Colonic mucosa (tissue), 4 donors: ENCODE measurements around the gene RAB35. TPM values are rescaled to one million over a fixed set of nuclear protein-coding genes. Genes with fewer than 3 reads are reported as not detected.

ENCODE experiments used
- DNase-seq: peaks from one replicate; pipeline ENCODE4 v3.0.0-alpha.2; 2020
- H3K27ac ChIP-seq: fragments of 200-600 bp; one replicate; pipeline ENCODE4 v1.8.0; 2021
- H3K27me3 ChIP-seq: fragments of 200-600 bp; one replicate; pipeline ENCODE4 v1.8.0; 2021
- H3K36me3 ChIP-seq: fragments of 200-600 bp; one replicate; pipeline ENCODE4 v1.8.0; 2021
- H3K4me1 ChIP-seq: fragments of 200-600 bp; one replicate; pipeline ENCODE4 v1.8.0; 2021; ENCODE audit warnings: mild to moderate bottlenecking
- H3K4me3 ChIP-seq: fragments of 200-600 bp; one replicate; pipeline ENCODE4 v1.8.0; 2021
- H3K9ac ChIP-seq, 2 donors: one replicate each; pipeline ENCODE4 v1.7.0; 2013; ENCODE audit warnings: control low read depth in 2 of 2, low read depth in 2 of 2, low read length in 2 of 2
- H3K9me3 ChIP-seq: fragments of 200-600 bp; one replicate; pipeline ENCODE4 v1.8.0; 2021
- CTCF ChIP-seq: fragments of 200-600 bp; IDR thresholded peaks from one replicate; pipeline ENCODE4 v1.8.0; 2022; ENCODE audit warnings: antibody characterized with exemption, mild to moderate bottlenecking
- intact Hi-C: fragments of 100-400 bp; cut with DNase I; formaldehyde crosslinking; loops from one replicate; pipeline ENCODE4 v1.14.1; 2022
- total RNA-seq, 2 donors: library from RNA; stranded (reverse); fragmentation: NEBNext Ultra II Directional in 1 of 2; extraction: Animal tissue kit (Norgen Biotek cat#: 25700) in 1 of 2; gene quantifications; one replicate each; pipeline ENCODE4 v1.2.1, GENCODE V29; 2021
- donor health status: healthy.
- donor health status: DM: no; HTN: no; CAD: no.
- donor health status: DM: no; HTN: no; CAD: no.

Gene RAB35
- total RNA-seq, 2 donors from 2014 or later: 46.4 to 61.9 TPM

GRCh38 chr12:120140603-120141002, 24.1 kb upstream of the RAB35 start:
- no peak for TF ChIP-seq CTCF
- Histone ChIP-seq H3K4me1 (no peaks in the 10 kb centered on the region), H3K9me3 (no peaks in the 10 kb centered on the region), H3K36me3 (peaks cover 39% of the 10 kb centered on the region), H3K9ac (no peak overlapping the region), H3K27ac (no peak overlapping the region), H3K27me3 (no peaks in the 10 kb centered on the region), H3K4me3 (no peak overlapping the region)
- intact Hi-C loops: no loop called here
- no peak for DNase-seq

DNA sequence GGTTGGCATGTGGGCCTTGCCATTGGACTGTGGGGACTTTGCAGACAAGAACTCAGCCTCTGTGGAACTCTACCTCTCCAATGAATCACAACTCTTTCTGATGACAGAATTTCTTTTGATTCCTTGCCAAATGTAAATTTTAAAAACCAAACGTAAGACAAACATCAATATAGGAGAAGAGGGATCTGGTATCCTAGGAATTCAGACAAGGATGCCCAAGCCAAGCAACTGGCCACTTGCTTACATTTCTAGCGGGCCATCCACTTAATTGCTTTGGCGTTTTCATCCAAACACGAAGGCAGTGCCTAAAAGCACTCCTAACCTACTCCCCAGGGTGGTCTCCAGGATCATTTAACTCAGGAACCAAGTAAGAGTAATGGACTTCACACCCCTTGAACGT, 23.4 kb upstream of the RAB35 start:
- H3K4me1 ChIP-seq: no peaks in the 10 kb centered on the region
- no peaks in the 10 kb centered on the region for H3K27me3 ChIP-seq
- H3K9me3 ChIP-seq: no peaks in the 10 kb centered on the region
- intact Hi-C loops: no loop called here
- no peak for DNase-seq
- no peak overlapping the region for H3K4me3 ChIP-seq
- no peak overlapping the region for H3K27ac ChIP-seq
- H3K36me3 ChIP-seq: peaks cover 38% of the 10 kb centered on the region
- no peak for TF ChIP-seq CTCF
- no peak overlapping the region for H3K9ac ChIP-seq

- no peak for DNase-seq
- Histone ChIP-seq H3K9ac (no peak overlapping the region), H3K4me3 (no peak overlapping the region), H3K27ac (no peak overlapping the region), H3K27me3 (no peaks in the 10 kb centered on the region), H3K9me3 (no peaks in the 10 kb centered on the region), H3K36me3 (peaks cover 39% of the 10 kb centered on the region), H3K4me1 (no peaks in the 10 kb centered on the region)
- intact Hi-C loops: no loop called here
- no peak for TF ChIP-seq CTCF
Measured at GRCh38 chr12:120138366-120138765, 21.8 kb upstream of the RAB35 start.

GRCh38 chr12:120137833-120138232, 21.3 kb upstream of the RAB35 start:
- Histone ChIP-seq H3K27ac (no peak overlapping the region), H3K9me3 (no peaks in the 10 kb centered on the region), H3K4me3 (no peak overlapping the region), H3K27me3 (no peaks in the 10 kb centered on the region), H3K9ac (no peak overlapping the region), H3K36me3 (peaks cover 39% of the 10 kb centered on the region), H3K4me1 (no peaks in the 10 kb centered on the region)
- no peak for DNase-seq
- intact Hi-C loops: no loop called here
- no peak for TF ChIP-seq CTCF

GRCh38 chr12:120136093-120136770, 19.7 kb upstream of the RAB35 start:
- H3K36me3 ChIP-seq: peaks cover 34% of the 10 kb centered on the region
- no peaks in the 10 kb centered on the region for H3K27me3 ChIP-seq
- DNase-seq: no peak
- H3K9ac ChIP-seq: no peak overlapping the region
- no peak overlapping the region for H3K4me3 ChIP-seq
- intact Hi-C loops: no loop called here
- TF ChIP-seq CTCF: no peak
- no peaks in the 10 kb centered on the region for H3K4me1 ChIP-seq
- no peak overlapping the region for H3K27ac ChIP-seq
- no peaks in the 10 kb centered on the region for H3K9me3 ChIP-seq
